Body of pancreas (tissue), 4 donors: ENCODE results near the gene HOXB9.

Experiments used
- POLR2A ChIP-seq, 3 donors: fragments of 450-650 bp; IDR thresholded peaks; one replicate each; pipeline ENCODE4 v1.6.1; 2016; ENCODE audit warnings: antibody characterized with exemption in 3 of 3, mild to moderate bottlenecking in 2 of 3
- TF ChIP-seq, protein P1 (sequence below), 7 experiments: fragments of 450-650 bp in 4 of 7; fragments of 200-600 bp in 3 of 7; sonication (generic) in 3 of 7; IDR thresholded peaks; one replicate each; pipeline ENCODE4 v1.5.1; 2016 to 2019; ENCODE audit warnings: antibody characterized with exemption in 7 of 7

DNA sequence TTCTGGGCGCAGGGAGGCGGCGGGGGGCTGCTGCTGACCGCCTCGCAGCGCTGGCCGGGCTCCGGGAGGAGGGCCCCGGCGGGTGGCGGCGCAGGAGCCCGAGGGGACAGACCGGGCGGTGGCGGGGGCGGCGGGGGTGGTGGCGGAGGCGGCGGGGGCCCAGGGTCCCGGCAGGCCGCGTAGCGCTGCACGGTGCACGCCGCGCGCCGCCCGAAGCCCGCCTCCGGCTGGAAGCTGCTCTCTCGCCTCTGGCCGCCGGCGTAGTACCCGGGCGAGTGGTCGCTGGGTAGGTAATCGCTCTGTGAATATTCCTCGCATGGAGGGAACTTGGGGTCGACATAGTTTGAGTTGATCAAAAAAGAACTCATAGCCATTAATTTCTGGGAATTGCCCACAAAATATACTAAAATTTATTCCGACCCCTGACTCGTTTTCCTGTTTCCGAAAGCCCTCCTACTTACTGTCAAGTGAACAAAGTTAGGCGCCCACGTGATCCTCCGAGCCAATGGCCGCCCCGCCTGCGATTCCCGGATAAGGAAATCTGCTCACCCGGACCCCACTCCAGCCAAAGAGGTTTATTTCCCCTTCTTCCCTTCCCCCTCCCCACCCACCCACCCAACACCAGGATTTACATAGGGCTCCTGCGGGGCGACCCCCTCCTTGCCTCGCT, 48.1 kb downstream of the HOXB9 start, which contains the start of gene HOXB4:
- TF ChIP-seq, protein P1, sequence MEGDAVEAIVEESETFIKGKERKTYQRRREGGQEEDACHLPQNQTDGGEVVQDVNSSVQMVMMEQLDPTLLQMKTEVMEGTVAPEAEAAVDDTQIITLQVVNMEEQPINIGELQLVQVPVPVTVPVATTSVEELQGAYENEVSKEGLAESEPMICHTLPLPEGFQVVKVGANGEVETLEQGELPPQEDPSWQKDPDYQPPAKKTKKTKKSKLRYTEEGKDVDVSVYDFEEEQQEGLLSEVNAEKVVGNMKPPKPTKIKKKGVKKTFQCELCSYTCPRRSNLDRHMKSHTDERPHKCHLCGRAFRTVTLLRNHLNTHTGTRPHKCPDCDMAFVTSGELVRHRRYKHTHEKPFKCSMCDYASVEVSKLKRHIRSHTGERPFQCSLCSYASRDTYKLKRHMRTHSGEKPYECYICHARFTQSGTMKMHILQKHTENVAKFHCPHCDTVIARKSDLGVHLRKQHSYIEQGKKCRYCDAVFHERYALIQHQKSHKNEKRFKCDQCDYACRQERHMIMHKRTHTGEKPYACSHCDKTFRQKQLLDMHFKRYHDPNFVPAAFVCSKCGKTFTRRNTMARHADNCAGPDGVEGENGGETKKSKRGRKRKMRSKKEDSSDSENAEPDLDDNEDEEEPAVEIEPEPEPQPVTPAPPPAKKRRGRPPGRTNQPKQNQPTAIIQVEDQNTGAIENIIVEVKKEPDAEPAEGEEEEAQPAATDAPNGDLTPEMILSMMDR (IDR thresholded peaks at IDR 0.05), result no peak
- TF ChIP-seq POLR2A (IDR thresholded peaks at IDR 0.05), result no peak
